HG02678 (cell line): ENCODE measurements around the gene ESRRA.

Source experiments
- ATAC-seq: cut with Tn5 transposase; IDR thresholded peaks from one replicate; pipeline ENCODE4 v1.9.1; 2021; ENCODE audit warnings: mild to moderate bottlenecking, moderate library complexity; ENCODE audit not compliant: unreplicated experiment

Gene ESRRA

GRCh38 chr11:64347193-64347867 is 42.0 kb downstream of the ESRRA start:
- ATAC-seq: no peak

- ATAC-seq: no peak
These were observed 43.2 kb downstream of the ESRRA start for GRCh38 chr11:64348383-64349024.

DNA sequence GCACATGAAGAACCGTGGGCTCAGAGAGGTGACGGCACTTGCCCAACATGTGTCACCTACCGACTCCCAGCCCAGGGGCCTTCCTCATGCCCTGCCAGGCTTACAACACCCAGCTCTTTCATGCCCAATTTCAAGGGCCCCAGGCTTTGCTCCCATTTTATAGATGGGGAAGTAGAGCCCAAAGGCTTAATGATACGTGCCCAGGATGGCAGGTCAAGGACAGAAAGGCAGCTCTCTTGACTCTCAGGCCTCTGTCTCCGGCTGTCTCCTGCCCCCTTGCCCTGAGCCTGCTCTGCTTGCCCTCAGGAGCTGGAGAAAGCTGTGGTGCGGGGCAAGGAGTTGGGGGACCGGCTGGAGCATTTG is 43.7 kb downstream of the ESRRA start:
- ATAC-seq: no peak

DNA sequence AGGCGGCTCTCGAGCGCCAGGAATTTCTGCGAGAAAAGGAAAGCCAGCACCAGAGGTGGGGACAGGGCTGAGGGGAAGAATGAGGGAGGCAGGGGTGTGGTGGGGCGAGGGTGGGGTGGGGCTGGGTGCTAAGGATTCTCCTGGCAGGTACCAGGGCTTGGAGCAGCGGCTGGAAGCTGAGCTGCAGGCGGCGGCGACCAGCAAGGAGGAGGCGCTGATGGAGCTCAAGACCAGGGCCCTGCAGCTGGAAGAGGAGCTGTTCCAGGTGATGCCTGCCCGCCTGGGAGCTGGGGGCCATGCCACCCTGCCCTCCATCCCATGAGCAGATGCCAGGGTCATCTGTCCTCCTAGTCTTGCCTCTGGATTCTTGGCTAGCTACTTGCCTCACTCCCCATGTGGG is 44.1 kb downstream of the ESRRA start:
- ATAC-seq: no peak

DNA sequence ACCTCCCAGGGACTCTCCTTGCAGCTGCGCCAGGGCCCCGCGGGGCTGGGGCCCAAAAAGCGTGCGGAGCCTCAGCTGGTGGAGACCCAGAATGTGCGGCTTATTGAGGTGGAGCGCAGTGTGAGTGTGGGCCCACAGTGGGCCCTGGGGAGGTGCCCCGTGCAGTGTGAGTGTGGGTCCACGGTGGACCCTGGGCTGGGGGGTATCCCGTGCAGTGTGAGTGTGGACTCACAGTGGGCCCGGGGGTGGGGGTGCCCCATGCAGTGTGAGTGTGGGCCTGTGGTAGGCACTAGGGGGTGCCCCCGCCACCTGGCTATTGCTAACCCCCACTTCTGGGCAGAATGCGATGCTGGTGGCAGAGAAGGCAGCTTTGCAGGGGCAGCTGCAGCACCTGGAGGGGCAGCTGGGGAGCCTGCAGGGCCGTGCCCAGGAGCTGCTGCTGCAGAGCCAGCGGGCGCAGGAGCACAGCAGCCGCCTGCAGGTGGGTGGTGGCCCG is 45.9 kb downstream of the ESRRA start:
- ATAC-seq: no peak

DNA sequence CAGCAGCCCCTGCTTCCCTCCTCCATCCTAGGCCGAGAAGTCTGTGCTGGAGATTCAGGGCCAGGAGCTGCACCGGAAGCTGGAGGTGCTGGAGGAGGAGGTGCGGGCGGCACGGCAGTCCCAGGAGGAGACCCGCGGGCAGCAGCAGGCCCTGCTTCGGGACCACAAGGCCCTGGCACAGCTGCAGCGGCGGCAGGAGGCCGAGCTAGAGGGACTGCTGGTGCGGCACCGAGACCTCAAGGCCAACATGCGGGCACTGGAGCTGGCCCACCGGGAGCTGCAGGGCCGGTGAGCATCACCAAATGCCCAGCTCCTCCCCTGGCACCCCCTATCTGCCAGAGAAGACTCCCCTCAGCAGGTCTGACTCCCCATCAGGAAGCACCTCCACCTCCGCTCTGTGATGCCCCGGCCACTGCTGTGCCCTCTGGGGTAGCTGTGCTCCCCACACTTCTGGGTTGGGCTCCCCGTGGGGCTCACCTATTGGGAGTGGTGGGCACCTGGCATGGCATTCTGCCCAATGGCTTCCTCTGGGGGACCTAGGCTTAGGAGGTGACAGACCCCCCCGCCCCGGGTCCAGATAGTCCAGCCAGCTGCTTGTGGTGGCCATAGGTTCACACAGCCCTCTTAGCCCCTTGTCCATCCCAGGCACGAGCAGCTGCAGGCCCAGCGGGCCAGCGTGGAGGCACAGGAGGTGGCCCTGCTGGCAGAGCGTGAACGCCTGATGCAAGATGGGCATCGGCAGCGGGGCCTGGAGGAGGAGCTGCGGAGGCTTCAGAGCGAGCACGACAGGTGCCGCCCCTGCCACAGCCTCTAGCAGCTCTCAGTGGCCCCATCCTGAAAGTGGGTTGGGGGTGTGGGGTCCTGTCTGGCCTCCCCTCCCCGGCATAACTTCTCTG is 47.0 kb downstream of the ESRRA start:
- no peak for ATAC-seq

GRCh38 chr11:64352995-64353714 is 47.8 kb downstream of the ESRRA start:
- no peak for ATAC-seq

- no peak for ATAC-seq
These were observed 48.6 kb downstream of the ESRRA start for GRCh38 chr11:64353715-64354506.

- no peak for ATAC-seq
These were observed 50.0 kb downstream of the ESRRA start for GRCh38 chr11:64355078-64355940.

DNA sequence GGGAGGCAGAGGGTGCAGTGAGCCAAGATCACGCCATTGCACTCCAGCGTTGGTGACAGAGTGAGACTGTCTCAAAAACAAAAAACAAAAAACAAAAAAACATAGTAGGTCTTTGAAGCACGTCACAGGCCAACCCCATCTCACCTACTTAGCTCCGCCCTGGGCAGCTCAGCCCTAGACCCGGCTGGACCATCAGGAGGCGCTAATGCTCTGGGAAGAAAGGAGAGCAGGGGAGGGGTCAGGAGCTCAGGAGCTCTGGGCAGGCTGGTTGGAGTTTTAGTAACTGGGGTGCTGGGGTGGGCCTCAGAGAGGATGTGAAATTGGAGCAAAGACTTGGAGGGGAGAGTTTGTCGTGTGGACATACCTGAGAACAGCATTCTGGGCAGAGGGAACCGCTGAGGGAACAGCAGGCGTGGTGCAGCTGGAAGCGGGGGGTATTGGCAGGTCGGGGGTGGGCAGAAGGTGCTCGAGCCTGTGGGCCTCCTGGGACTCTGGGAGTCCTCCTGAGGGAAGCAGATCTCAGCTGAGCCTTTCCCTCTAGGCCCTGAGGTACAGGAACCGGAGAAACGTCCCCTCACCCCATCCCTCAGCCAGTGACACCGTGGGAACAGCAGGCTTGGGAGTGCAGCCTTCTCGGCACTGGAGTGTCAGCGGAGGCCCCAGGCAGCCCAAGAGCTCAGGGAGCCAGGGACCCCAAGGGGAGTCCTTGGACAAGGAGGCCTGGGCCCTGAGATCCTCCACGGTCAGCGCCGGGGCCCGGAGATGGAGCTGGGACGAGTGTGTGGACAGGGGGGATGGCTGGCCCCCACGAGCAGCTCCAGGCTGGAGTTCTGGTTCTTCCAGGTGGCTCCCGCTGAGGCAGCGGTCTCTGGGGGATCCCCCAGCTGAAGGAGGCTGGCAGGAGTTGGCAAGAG is 51.4 kb downstream of the ESRRA start:
- ATAC-seq: no peak

DNA sequence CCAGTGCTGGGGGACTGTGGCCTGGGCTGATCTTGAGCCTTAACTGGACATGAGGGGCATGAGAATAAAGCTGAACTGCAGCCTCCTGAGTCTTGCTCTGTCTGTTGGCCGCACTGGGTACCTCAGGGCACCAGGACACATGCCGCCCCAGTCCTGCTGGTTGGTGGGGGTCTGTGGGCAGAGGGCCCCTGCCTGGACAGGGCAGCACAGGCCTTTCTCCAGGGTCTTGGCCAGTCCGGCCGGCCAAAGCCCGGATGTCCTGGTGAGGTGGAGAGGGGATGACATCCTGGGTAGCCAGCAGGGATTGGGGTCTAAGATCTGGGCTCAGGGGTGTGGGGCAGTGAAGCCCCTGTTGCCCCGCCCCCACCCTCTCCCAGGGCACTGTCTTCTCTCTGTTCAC is 52.1 kb downstream of the ESRRA start:
- ATAC-seq: no peak

- ATAC-seq: no peak
These were observed 52.7 kb downstream of the ESRRA start for GRCh38 chr11:64357904-64358535.

DNA sequence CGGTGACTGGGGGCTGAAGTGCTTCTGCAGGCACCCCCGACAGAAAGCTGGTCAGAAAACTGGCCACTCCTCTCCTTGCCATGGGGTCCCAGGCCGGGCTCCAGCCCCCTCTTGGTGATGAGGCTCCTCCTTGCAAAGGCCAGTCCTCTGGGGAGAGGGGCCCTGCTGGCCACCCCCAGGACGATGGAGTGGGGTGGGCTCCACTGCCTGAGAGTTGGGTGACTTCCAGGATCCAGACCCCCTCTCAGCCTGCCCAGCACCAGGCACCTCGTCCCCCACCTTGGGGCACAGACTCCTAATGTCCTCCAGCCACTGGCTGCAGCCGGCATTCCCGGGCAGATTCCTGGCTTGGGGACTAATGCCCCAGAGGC is 53.2 kb downstream of the ESRRA start:
- no peak for ATAC-seq

- ATAC-seq: no peak
These were observed 53.8 kb downstream of the ESRRA start, which contains the start of gene RPS6KA4 for GRCh38 chr11:64358907-64359711. TSS of gene RPS6KA4 (plus strand) at chr11:64359162. CDS start at chr11:64359236, 74 bp downstream.

GRCh38 chr11:64359712-64360445 is 54.6 kb downstream of the ESRRA start:
- ATAC-seq: no peak

DNA sequence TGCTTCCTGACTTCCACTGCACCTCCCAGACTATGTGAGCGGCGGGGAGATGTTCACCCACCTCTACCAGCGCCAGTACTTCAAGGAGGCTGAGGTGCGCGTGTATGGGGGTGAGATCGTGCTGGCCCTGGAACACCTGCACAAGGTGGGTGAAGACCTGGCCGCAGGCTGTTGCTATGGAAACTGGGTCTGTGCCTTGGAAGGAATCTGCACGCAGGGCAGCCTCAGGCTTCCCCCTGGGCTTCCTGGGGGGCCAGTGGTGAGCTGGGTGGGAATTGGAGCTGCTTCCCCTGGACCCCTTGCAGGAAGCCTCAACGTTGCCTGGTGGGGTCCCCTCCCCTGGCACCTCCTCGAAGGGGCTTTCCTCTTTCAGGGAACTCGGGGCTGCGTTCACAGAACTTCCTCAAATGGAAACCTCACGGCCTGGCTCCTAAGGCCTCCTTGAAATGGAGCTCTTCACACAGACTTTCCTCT is 55.2 kb downstream of the ESRRA start:
- ATAC-seq: no peak
